ENCODE results near the gene EIF2B2. TPM values are rescaled to one million over a fixed set of nuclear protein-coding genes. Genes with fewer than 3 reads are reported as not detected.

EIF2B2 gene
- 10 to 100 TPM; 55.5 to 66.1 (median 59.0) TPM for total RNA-seq (2021; fragmentation: NEBNext Ultra II Directional; extraction: Animal tissue kit (Norgen Biotek cat#: 25700))
- long read RNA-seq, full-length matches to known transcripts: 61 of 67 reads
- long read RNA-seq, partial matches to known transcripts: 4 of 67 reads
- long read RNA-seq, other reads (novel, unspliced or antisense): 2 of 67 reads

DNA sequence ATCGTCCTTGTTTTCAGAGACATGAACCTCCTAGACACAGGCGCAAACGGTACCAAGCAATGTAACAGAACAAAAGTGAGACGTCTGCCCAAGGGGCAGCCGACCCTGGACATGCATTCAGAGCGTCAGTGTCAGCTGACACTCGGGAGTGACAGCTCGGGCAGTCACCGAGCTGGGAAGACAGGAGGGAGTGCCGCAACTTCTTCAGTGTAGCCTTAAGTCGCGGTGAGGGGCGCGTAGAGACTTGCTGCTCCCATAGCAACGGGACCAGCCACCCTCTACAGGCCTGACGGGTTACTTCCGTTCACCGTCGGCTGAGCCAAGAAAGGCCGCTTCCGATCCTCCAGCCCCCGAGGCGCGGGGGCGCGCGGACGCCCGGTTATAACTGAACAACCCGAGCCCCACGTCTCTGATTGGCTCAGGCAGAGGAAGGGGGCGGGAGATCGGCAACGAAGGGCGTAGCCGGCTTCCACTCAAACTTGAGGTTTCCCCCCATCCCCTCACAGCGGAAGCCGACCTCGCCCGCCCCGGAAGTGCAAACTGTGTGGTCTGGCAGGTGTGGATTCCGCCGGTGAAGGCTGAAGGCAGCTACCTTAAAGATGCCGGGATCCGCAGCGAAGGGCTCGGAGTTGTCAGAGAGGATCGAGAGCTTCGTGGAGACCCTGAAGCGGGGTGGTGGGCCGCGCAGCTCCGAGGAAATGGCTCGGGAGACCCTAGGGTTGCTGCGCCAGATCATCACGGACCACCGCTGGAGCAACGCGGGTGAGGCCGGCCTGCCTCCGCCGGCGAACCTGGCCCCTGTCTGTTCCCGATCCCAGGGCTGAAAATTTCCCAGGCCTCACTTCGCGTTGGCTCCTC is at the start of gene EIF2B2:
EIF2B2 (plus strand) TSS at position 530 of the 858 bp plus-strand sequence; CDS start at position 600, 70 bp downstream.
- Mint-ChIP-seq H3K4me3 (peak within 1 kb of the TSS; percentile 92), H3K36me3 (ENCODE audit: low read depth) (peaks cover 48% of the 10 kb centered on the region), H3K4me1 (ENCODE audit: low read depth) (peaks cover 32% of the 10 kb centered on the region), H3K9me3 (peaks cover 4% of the 10 kb centered on the region; the same call in 1 of the 2 replicates), H3K27me3 (ENCODE audit: insufficient read depth) (no peaks in the 10 kb centered on the region), H3K27ac (peak within 1 kb of the TSS; percentile 97)
- TF ChIP-seq, protein P1, sequence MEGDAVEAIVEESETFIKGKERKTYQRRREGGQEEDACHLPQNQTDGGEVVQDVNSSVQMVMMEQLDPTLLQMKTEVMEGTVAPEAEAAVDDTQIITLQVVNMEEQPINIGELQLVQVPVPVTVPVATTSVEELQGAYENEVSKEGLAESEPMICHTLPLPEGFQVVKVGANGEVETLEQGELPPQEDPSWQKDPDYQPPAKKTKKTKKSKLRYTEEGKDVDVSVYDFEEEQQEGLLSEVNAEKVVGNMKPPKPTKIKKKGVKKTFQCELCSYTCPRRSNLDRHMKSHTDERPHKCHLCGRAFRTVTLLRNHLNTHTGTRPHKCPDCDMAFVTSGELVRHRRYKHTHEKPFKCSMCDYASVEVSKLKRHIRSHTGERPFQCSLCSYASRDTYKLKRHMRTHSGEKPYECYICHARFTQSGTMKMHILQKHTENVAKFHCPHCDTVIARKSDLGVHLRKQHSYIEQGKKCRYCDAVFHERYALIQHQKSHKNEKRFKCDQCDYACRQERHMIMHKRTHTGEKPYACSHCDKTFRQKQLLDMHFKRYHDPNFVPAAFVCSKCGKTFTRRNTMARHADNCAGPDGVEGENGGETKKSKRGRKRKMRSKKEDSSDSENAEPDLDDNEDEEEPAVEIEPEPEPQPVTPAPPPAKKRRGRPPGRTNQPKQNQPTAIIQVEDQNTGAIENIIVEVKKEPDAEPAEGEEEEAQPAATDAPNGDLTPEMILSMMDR (IDR thresholded peaks at IDR 0.05): peak; percentile 36
- DNase-seq: peak; percentile 93

DNA sequence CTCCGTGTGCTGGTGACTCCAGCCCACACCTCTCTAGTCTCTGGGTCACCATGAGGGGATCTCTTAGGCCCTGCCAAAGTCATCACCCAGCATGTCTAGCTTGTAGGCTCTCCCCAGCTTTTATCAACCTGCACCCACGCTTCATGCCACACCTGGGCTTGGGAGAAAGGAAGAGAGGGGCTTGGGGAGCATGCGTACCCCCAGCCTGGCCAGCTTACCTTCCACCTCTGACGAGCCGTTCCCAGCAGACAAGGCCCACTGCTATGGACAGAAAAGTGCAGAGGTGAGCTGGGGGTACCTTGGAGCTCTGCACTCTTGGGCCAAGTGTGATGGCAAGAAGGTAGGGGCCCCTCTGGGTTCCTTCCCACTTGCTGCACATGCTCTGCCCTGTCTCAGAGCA is 49.0 kb upstream of the EIF2B2 start:
- no peak for DNase-seq
- no peak overlapping the region for H3K4me3 Mint-ChIP-seq
- no peak overlapping the region for H3K27ac Mint-ChIP-seq
- H3K4me1 Mint-ChIP-seq (ENCODE audit: low read depth): peaks cover 3% of the 10 kb centered on the region; the same call in 1 of the 2 replicates
- TF ChIP-seq, protein P1 (IDR thresholded peaks at IDR 0.05): no peak
- H3K36me3 Mint-ChIP-seq (ENCODE audit: low read depth): no peaks in the 10 kb centered on the region
- H3K27me3 Mint-ChIP-seq (ENCODE audit: insufficient read depth): peaks cover 10% of the 10 kb centered on the region
- H3K9me3 Mint-ChIP-seq: no peaks in the 10 kb centered on the region

DNA sequence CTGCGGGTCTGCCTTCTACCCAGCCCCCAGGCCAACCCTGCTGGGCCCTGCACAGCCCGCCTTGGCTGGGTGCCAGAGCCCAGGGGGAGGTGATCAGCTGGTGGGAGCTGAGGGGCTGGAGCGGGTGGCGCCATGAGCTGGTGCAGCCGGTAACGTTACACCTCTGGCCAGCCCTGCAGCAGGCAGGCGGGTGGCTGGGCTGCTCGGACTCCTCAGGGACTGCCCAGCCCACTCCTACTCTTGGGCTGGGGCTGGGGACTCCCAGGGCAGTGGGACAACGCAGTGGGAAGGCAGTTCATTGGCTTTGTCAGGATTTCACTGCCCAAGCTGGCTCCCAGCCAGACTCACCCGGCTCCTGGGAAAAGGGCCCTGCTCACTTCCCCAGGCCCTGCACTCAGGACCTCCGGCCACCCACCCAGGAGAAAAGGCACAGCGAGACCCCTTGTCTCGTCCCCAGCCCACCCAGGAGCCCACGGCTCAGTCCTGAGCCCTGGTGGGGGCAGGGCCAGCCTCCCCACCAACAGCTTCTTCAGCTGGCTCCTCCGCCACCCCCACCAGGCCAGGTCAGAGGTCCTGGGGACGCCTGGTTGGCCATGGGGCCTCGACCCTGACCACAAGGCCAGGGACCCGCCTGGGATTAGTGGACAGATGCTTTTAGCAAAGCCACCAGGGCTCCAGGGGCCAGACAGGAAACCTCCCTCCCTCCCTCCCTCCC is 48.3 kb upstream of the EIF2B2 start:
- H3K27me3 Mint-ChIP-seq (ENCODE audit: insufficient read depth): peaks cover 10% of the 10 kb centered on the region
- TF ChIP-seq, protein P1 (IDR thresholded peaks at IDR 0.05): no peak
- H3K27ac Mint-ChIP-seq: no peak overlapping the region
- H3K9me3 Mint-ChIP-seq: no peaks in the 10 kb centered on the region
- no peak for DNase-seq
- H3K4me1 Mint-ChIP-seq (ENCODE audit: low read depth): no peaks in the 10 kb centered on the region
- H3K36me3 Mint-ChIP-seq (ENCODE audit: low read depth): no peaks in the 10 kb centered on the region
- H3K4me3 Mint-ChIP-seq: no peak overlapping the region; the same call in 1 of the 2 replicates

DNA sequence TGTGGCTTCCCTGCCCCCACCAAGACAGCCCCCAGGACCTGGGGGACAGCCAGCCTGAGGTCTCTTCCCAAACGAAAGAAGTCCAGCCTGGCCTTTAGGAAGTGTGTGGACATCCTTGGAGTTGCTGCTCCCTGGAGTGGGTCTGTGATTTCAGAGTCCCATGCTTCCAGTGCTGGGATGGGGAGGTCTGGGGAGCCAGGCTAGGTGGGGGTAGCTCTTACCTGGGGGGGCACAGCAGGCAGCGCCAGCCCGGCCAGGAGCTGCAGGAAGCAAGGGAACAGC is 47.8 kb upstream of the EIF2B2 start:
- H3K9me3 Mint-ChIP-seq: no peaks in the 10 kb centered on the region
- peak overlapping the region; percentile 67 for H3K4me3 Mint-ChIP-seq
- no peak overlapping the region for H3K27ac Mint-ChIP-seq
- H3K27me3 Mint-ChIP-seq (ENCODE audit: insufficient read depth): peaks cover 10% of the 10 kb centered on the region
- no peak for DNase-seq
- TF ChIP-seq, protein P1 (IDR thresholded peaks at IDR 0.05): no peak
- H3K4me1 Mint-ChIP-seq (ENCODE audit: low read depth): no peaks in the 10 kb centered on the region
- no peaks in the 10 kb centered on the region for H3K36me3 Mint-ChIP-seq (ENCODE audit: low read depth)

DNA sequence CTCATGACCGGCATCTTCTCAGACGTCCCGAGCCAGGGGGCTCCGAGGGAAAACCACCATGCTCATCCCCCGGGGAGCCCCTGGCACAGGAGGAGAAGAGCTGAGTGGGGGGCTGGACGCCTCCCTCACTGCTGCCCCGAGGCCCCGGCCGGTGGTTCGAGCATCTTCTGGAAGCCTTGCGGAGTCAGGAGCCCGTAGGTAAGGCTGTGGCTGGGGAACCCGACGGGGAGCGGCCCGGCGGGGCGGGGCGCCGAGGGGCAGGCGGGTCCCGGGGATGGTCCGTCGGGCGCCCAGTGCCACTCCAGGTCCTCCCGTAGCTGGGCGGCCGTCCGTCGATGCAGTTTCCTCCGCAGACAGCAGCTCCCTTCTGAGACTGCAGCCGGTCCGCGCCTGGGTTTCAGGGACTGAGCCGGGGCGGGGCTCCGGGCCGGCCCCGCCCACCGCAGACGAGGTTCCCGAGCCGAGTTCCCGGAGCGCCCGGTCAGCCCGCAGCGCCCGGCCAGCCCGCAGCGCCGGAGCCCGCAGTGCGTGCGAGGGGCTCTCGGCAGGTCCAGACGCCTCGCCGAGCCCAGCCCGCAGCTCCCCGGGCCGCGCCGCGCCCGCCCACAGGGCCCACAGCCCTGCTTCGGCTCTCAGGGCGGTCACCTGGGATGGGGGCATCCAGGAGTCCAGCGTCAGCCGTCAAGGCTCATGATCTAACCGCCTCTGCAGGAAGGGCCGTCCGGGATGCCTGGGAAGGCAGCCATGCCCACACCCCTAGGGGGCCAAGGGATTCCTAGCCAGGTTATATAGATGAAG is 47.3 kb upstream of the EIF2B2 start, which contains the start of gene PGF:
PGF (minus strand) TSS at position 369 of the 798 bp plus-strand sequence; CDS start at position 14, 355 bp downstream.
- no peaks in the 10 kb centered on the region for H3K36me3 Mint-ChIP-seq (ENCODE audit: low read depth)
- TF ChIP-seq, protein P1 (IDR thresholded peaks at IDR 0.05): 0 out of 2 replicates have a peak, but pooled peaks have one; percentile 9
- H3K4me1 Mint-ChIP-seq (ENCODE audit: low read depth): no peaks in the 10 kb centered on the region
- no peak for DNase-seq
- peak within 1 kb of the TSS; percentile 67 for H3K4me3 Mint-ChIP-seq
- H3K27me3 Mint-ChIP-seq (ENCODE audit: insufficient read depth): peaks cover 10% of the 10 kb centered on the region
- no peak within 1 kb of the TSS for H3K27ac Mint-ChIP-seq
- H3K9me3 Mint-ChIP-seq: no peaks in the 10 kb centered on the region

All from HFFc6 (cell line).